Liver (tissue), 9 donors: Measurements from ENCODE around the gene TMEM200C. TPM values are rescaled to one million over a fixed set of nuclear protein-coding genes. Genes with fewer than 3 reads are reported as not detected.

Experiments
- DNase-seq: peaks from one replicate; pipeline ENCODE4 v3.0.0-alpha.2; 2017; ENCODE audit warnings: low spot score
- H3K27ac ChIP-seq, 2 donors: one replicate each; pipeline ENCODE4 v1.7.0; 2013; ENCODE audit warnings: inconsistent platforms in 2 of 2, low read length in 2 of 2, control low read depth in 1 of 2, low read depth in 1 of 2, mild to moderate bottlenecking in 1 of 2
- H3K27me3 ChIP-seq, 4 donors: one replicate each; pipeline versions ENCODE4 v1.6.1 to v1.7.0; 2013; ENCODE audit warnings: low read length in 3 of 4, inconsistent platforms in 1 of 4, mild to moderate bottlenecking in 1 of 4, moderate library complexity in 1 of 4; ENCODE audit not compliant: control insufficient read depth in 4 of 4, insufficient read depth in 4 of 4
- H3K36me3 ChIP-seq, 4 donors: one replicate each; pipeline versions ENCODE4 v1.6.1 to v1.7.0; 2013; ENCODE audit warnings: low read length in 3 of 4, mild to moderate bottlenecking in 3 of 4, low read depth in 1 of 4, moderate library complexity in 1 of 4; ENCODE audit not compliant: control insufficient read depth in 4 of 4, insufficient read depth in 3 of 4
- H3K4me1 ChIP-seq, 4 donors: one replicate each; pipeline versions ENCODE4 v1.6.1 to v1.7.0; 2013; ENCODE audit warnings: low read length in 3 of 4, mild to moderate bottlenecking in 3 of 4, moderate library complexity in 1 of 4; ENCODE audit not compliant: control insufficient read depth in 4 of 4, insufficient read depth in 4 of 4
- H3K4me3 ChIP-seq, 3 donors: one replicate each; pipeline versions ENCODE4 v1.6.1 to v1.7.0; 2013; ENCODE audit warnings: low read length in 3 of 3, control low read depth in 1 of 3, low read depth in 1 of 3, mild to moderate bottlenecking in 1 of 3
- H3K9ac ChIP-seq, 2 donors: one replicate each; pipeline ENCODE4 v1.7.0; 2013; ENCODE audit warnings: low read length in 2 of 2, mild to moderate bottlenecking in 2 of 2, moderate library complexity in 2 of 2, control low read depth in 1 of 2, low read depth in 1 of 2
- H3K9me3 ChIP-seq, 4 donors: one replicate each; pipeline versions ENCODE4 v1.6.1 to v1.7.0; 2013; ENCODE audit warnings: low read length in 3 of 4; ENCODE audit not compliant: control insufficient read depth in 4 of 4
- ATF3 ChIP-seq: IDR thresholded peaks from 2 replicates; pipeline ENCODE4 v1.6.1; 2016; ENCODE audit warnings: antibody characterized with exemption
- CTCF ChIP-seq: fragments of 150-350 bp; IDR thresholded peaks from 2 replicates; pipeline ENCODE4 v1.5.1; 2017; ENCODE audit warnings: improper control_type of control experiment, low read depth, low read length; ENCODE audit not compliant: missing input control
- EGR1 ChIP-seq, 2 donors: IDR thresholded peaks; 2 replicates each; pipeline ENCODE4 v1.6.1; 2016 to 2018; ENCODE audit warnings: antibody characterized with exemption in 2 of 2, low read depth in 2 of 2
- FOXA1 ChIP-seq: IDR thresholded peaks from 2 replicates; pipeline ENCODE4 v1.6.1; 2016; ENCODE audit warnings: antibody characterized with exemption
- FOXA2 ChIP-seq: IDR thresholded peaks from 2 replicates; pipeline ENCODE4 v1.6.1; 2016; ENCODE audit warnings: antibody characterized with exemption
- GABPA ChIP-seq, 2 donors: IDR thresholded peaks in 1 of 2; conservative IDR thresholded peaks in 1 of 2; 2 replicates each; pipeline ENCODE4 v1.6.1; 2016; ENCODE audit warnings: antibody characterized with exemption in 2 of 2, mild to moderate bottlenecking in 1 of 2, moderate library complexity in 1 of 2
- HNF4G ChIP-seq: IDR thresholded peaks from 2 replicates; pipeline ENCODE4 v1.6.1; 2016; ENCODE audit warnings: antibody characterized with exemption
- JUND ChIP-seq, 2 donors: IDR thresholded peaks; 2 replicates each; pipeline ENCODE4 v1.6.1; 2016; ENCODE audit warnings: antibody characterized with exemption in 2 of 2
- MAX ChIP-seq: IDR thresholded peaks from 2 replicates; pipeline ENCODE4 v1.6.1; 2016; ENCODE audit warnings: antibody characterized with exemption
- NR2F2 ChIP-seq: IDR thresholded peaks from 2 replicates; pipeline ENCODE4 v1.6.1; 2016; ENCODE audit warnings: antibody characterized with exemption
- RAD21 ChIP-seq, 2 donors: IDR thresholded peaks; 2 replicates each; pipeline ENCODE4 v1.6.1; 2016; ENCODE audit warnings: antibody characterized with exemption in 2 of 2, mild to moderate bottlenecking in 2 of 2
- REST ChIP-seq: IDR thresholded peaks from 2 replicates; pipeline ENCODE4 v1.6.1; 2016; ENCODE audit warnings: antibody characterized with exemption, mild to moderate bottlenecking
- SP1 ChIP-seq: IDR thresholded peaks from 2 replicates; pipeline ENCODE4 v1.6.1; 2018; ENCODE audit warnings: antibody characterized with exemption, mild to moderate bottlenecking
- TAF1 ChIP-seq: conservative IDR thresholded peaks from 2 replicates; pipeline ENCODE4 v1.6.1; 2016; ENCODE audit warnings: antibody characterized with exemption, mild to moderate bottlenecking
- YY1 ChIP-seq: IDR thresholded peaks from 2 replicates; pipeline ENCODE4 v1.6.1; 2016; ENCODE audit warnings: antibody characterized with exemption, mild to moderate bottlenecking
- WGBS: extraction: QIAGEN DNeasy Blood & Tissue Kit; methylation state at CpG from one replicate; pipeline ENCODE4 v1.1.7; 2013; 5-methylcytosine and 5-hydroxymethylcytosine counted together
- polyA plus RNA-seq, 2 donors: library from polyadenylated mRNA; stranded (reverse) in 1 of 2; unstranded in 1 of 2; fragments of 200-250 nt in 1 of 2; fragments of >200 nt in 1 of 2; fragmentation: Nextera tagmentation in 1 of 2; extraction: Ambion mirVana in 1 of 2; gene quantifications; one replicate each; pipeline versions ENCODE4 v1.2.1 to v1.2.3, GENCODE V29; 2013 to 2015
- total RNA-seq, 2 donors: library from RNA; depleted of rRNA; stranded (reverse); fragments of >200 nt; gene quantifications; one replicate each; pipeline ENCODE4 v1.2.3, GENCODE V29; 2014
- donor health status: healthy.
- donor health status: healthy.
- donor health status: healthy.
- donor health status: healthy.
- donor health status: healthy.

Gene TMEM200C
- total and polyA plus RNA-seq, 4 donors: 0.08 to 0.58 (median 0.24) TPM

GRCh38 chr18:5841518-5841917 is 53.8 kb downstream of the TMEM200C start:
- 37% methylated on average over 2 of the region's 2 CpGs for WGBS
- Histone ChIP-seq H3K27me3 (no peaks in the 10 kb centered on the region), H3K4me3 (no peak overlapping the region), H3K9ac (no peak overlapping the region), H3K9me3 (no peaks in the 10 kb centered on the region), H3K27ac (no peak overlapping the region), H3K4me1 (no peaks in the 10 kb centered on the region), H3K36me3 (no peaks in the 10 kb centered on the region)
- no peak for DNase-seq
- TF ChIP-seq NR2F2: no peak
- peak; percentile 38 to 56 for TF ChIP-seq RAD21 (IDR thresholded peaks at IDR 0.05)

GRCh38 chr18:5840547-5840946 is 54.8 kb downstream of the TMEM200C start:
- Histone ChIP-seq H3K9ac (no peak overlapping the region), H3K4me1 (no peaks in the 10 kb centered on the region), H3K4me3 (no peak overlapping the region), H3K9me3 (no peaks in the 10 kb centered on the region), H3K27ac (no peak overlapping the region), H3K27me3 (no peaks in the 10 kb centered on the region), H3K36me3 (no peaks in the 10 kb centered on the region)
- WGBS: 72% methylated on average over 4 of the region's 4 CpGs
- no peak for DNase-seq
- TF ChIP-seq CTCF (no peak), RAD21 (IDR thresholded peaks at IDR 0.05) (no peak), JUND (IDR thresholded peaks at IDR 0.05) (no peak), REST (no peak), FOXA2 (no peak), EGR1 (IDR thresholded peaks at IDR 0.05; ENCODE audit: low read depth in 2 of 2) (no peak), FOXA1 (no peak), ATF3 (no peak), TAF1 (no peak), GABPA (IDR thresholded peaks at IDR 0.05 in 1 of 2, conservative IDR thresholded peaks at IDR 0.05 in 1 of 2) (no peak), YY1 (no peak), MAX (no peak), NR2F2 (no peak), HNF4G (no peak), SP1 (no peak)
